Suppressor macrophage treated with lipopolysaccharide for 1 hour (primary cell): ENCODE data around the gene MRPL36.

ENCODE experiments used
- DNase-seq, 3 donors: peaks; one replicate each; pipeline ENCODE4 v3.0.0-alpha.2; 2020 to 2022

MRPL36 gene

DNA sequence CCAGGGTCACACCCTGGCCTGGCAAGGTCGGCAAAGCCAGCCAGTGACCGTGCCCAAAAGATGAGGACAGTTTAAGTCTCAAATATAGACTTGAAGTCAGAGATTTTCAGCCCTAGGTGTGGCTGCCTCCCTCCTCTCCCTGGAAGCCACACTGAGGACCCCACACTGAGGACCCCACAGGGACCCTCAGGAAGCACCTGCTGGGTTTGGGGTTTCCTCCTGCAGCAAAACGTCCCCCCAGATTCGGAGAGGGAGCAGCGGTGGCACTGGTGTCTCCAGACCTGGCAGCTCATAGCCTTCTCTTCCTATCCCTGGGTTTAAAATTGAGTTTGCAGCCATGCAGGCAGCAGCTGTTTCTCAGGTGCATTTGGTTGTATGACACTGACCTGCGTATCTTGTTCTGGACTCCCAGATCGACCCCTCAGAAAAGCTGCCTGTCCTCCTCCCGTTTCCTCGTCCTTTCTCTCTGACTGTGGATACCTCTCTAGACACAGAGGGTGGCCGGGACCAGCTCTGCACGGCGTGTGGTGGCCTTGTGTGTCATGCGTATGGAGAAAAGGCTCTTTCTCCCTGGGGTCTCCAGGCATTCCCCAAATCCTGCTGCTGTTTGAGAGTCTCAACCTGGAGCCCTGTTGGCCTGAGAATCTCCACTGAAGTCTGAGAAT, 36.6 kb downstream of the MRPL36 start:
- DNase-seq: no peak

DNA sequence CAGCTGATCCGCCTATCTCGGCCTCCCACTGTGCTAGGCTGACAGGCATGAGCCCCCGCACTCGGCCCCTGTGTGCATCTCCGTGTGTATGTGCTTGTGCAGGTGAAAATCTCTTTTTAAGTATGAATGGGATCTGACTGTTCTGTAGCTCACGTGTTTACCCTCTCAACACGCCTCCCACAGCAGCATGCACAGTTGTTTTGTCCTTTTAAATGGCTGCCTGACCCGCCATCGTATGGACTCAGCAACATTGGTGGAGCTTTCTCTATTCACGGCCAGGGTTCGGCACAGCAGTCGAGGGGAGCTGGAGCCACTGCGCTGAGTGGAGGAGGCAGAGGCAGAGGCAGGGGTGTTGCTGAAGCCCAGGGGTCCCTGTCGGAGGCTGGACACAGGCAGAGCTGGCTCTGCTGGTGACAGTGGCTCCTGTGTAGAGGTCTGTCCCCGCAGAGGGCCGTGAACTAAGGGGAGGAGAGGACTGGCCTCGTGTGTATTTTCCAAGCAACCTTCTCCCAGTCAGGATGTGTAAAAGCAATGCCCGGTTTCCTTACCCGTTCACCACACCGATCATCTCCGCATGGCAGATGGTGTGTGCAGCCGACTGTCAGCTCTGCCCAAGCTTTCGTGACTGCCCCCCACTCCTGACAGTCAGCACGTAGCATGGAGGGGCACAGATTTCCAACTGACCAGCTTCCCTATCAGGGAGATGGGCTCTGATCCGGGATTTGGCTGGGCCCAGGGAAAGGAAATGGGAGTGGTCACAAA, 37.3 kb downstream of the MRPL36 start:
- DNase-seq: no peak

DNA sequence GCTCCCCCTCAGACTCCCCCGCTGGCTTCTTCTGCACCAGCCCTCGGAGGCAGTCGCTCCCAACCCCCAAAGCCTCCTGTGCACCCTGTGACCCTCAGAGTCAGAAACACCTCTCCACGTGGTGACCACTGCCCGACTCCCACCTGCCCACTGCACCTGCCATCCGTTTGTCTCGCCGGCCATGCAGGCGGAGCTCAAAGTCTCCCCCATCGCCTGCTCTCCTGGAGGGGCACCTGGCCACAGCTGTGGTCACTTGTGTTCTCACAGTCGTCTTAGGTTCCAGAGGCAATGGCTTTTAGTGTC, 38.2 kb downstream of the MRPL36 start:
- DNase-seq: no peak

DNA sequence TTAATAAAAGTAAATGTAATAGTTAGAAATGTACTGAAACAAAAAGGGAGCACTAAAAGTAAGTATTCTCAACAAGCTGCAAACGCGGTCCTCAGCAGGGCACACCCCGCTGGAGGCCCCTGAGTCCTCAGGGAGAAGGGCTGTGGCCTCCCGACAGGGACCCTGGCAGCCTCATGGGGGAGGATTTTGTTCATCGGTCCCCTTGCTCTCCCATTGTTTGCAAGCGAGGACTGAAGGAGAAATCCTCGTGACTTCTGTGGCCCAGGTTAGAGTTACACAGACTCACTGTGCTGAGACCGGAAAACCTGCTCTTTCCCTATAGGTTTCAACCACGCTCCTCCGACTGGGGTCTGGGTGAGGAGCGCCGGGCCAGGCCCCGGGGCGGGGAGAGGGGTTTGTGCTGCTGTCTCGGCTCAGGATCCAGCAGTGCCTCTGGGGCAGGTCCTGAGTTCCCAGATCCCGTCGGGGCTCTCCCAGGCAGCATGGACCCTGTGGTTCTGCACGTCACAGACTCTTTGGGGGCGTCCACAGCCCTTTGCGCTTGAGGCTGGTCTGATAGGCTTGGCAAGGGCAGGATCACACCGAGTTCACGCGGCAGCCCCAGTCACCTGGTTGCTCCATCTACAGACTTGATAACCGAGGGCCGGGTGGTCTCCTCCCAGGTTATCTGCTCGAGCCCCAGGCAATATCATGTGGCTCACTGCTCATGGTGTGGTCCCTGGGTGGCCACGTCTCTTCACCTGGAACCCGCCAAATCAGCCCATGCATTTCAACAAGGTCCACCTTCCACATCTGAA, 38.8 kb downstream of the MRPL36 start:
- no peak for DNase-seq

DNA sequence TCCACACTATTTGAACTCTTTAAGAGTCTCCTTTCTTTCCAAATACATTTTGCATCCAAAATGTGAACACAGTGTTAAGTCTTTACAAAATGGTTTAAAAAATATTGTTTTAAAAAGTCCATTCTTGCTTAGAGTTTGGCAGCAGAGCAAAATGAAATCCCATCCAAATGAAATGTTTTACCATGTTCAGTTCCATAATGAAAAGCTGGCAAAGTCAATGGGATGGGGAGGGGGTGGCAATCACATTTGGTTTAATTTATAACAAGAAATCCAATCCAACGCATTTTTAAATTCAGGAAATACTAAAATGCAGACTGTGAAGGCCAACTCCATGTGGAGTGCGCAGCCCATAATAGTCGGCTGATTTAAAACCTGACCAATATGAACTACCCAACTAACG, 39.4 kb downstream of the MRPL36 start:
- DNase-seq: no peak

DNA sequence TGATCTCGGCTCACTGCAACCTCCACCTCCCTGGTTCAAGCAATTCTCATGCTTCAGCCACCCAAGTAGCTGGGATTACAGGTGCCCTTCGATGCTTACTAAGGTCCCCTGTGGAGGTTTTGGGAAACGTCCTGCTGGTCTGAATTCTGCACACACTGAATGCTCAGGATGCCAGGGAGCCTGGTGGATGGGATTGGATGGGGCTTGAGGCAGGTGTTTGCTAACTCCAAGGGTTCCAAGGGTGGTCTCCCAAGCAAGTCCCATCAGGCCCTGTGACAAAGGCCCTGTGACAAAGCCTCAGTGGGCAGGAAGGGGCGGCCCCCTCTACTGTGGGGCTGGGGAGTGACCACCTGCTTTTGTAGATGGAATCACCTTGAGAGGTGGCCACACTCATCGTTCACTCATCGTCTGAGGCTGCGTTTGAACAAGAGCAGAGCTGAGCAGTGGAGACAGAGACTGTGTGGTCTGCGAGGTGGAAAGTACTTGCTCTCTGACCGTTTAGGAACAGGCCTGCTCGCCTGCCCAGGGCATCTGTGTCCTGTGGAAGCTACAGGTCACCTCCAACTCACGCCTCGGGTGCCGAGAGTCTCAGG, 40.2 kb downstream of the MRPL36 start:
- DNase-seq: no peak

DNA sequence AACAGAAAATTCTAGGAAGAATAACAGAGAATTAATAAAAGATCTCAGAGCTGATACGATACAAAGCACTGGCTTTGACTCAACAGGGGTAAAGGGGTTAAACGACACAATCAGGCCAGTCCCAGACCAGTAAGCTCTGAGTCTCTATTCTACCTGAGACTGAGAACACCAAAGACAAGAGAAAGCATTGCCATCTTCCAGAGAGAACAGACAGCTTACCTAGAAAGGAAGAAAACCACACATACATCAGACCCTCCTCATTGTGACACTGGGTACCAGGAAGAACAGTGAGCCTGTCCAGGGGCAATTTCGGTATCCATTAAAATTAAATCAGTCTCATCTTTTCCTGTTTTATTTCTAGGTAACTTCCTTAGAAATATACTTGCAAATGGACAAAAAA, 41.1 kb downstream of the MRPL36 start:
- DNase-seq: no peak

DNA sequence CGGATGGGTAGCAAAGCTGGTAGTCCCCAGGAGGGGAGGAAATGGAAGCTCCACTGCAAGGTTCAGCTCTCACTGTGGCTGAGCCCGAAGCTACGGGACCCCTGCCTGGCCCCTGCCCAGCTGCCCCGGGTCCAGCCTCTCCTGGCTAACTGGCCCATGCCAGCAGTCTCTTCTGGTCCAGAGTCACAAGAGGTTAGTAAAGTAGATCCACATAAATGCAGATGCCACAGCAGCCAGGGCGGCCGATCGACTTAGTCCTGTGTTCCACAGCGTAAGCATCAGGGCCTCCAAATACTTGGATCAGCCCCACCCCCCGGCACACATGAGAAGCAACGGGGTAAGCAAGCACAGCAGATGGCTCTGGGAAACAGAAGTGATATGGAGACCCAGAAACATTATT, 42.1 kb downstream of the MRPL36 start:
- no peak for DNase-seq

DNA sequence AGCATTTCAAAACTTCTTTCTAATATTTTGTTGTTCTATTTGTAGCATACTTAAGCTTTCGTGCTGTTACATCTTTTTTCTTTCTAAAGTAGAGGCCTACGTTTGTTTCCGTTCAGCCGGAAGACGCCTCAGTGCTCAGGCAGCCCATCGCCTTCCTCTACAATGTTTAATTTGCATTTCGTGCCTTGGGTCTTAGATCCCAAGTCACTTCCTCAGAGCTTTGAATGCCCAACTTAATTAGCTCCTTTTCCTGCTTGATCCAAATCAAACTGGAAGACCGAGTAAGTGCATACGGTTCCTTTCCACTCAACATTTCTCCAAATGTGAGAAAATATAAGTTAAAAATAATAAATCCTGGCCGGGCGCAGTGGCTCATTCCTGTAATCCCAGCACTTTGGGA, 43.2 kb downstream of the MRPL36 start:
- no peak for DNase-seq

DNA sequence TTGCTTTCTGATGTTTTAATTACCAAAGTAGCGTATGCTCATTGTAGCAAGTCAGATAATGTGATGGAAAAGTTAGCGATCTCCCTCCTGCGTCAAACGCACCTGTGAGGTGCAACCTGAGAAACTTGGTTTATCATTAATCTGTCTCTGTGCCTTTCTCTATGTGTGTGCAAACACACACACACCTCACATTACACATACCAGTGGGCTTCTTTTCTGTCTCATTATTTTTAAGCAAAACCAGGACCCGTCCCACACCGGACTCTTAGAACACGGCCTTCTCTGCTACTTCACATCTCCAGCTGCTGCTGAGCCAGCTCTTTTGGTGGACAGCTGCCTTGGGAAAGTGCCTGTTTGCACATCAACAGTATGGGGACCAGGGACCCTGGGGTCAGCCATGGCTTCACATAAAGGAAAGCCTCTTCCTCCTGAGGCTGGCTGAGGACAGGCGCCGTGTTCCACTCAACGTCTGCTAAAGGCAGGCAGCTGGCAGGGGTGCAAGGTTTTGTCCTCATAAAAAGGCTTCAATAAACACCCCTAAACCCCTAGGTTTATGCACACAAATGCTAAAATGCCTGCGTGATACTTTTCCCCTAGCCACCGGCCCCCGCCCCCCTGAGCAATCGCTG, 44.2 kb downstream of the MRPL36 start:
- no peak for DNase-seq

DNA sequence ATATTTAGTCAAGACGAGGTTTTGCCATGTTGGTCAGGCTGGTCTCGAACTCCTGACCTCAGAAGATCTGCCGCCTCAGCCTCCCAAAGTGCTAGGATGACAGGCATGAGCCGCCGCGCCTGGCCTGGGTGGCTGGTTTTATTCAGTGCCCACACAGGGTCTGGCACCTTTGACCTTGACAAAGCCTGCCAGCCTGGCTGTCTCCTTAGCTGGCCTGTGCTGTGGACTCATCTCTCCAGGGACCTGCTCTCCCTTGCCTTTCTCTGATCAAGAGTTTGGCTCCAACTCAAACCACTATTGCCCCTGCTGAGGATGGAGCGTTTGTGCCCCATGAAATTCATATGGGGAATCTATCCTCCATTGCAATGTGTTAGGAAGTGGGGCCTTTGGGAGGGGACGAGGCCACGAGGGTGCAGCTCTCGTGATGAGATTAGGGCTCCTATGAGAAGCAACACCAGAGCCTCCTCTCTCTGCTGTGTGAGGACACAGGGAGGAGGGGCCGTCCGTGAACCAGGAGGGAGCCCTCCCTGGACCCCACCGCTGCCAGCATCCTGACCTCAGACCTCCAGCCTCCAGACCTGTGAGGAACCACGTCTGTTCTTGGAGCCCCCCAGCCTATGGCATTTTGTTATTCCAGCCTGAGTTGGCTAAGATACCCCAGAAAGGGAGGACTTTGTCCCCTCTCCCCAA, 45.0 kb downstream of the MRPL36 start:
- no peak for DNase-seq

DNA sequence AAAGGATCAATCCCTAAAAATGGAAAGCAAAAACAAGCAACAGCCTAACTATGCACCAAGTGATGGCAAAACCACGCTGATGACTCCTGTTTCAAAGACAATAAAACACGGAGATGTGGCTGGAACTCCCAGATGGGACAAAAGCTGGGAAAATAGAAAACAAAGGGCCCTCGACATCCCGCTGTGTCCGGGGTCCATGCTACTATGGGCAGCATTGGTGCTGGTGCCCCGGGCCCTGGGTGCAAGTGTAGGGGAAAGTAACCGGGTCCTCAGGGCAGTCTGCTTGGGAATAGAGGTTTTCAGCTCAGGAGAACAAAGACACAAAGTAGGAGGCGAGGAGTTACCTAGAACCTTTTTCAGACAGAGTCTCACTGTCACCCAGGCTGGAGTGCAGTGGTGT, 46.1 kb downstream of the MRPL36 start:
- no peak for DNase-seq

DNA sequence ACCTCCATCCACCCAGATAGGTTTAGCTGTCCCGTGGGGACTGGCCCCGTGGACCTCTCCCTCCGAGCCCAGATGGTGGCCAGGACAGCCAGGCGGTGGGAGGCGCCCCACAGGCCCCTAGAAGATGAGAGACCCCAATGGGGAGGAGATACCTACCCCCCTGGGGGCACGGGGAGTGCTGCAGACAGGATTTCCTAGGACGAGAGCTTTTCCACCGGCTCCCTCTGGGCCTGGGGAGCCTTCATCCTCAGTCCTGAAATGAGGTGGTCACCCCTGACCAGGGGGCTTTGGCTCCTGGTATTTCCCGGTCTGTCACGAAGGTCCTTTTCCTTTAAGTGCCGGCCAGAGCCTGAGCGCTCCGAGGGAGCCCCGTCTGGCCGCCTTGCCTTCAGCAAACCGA, 46.8 kb downstream of the MRPL36 start:
- DNase-seq: no peak

DNA sequence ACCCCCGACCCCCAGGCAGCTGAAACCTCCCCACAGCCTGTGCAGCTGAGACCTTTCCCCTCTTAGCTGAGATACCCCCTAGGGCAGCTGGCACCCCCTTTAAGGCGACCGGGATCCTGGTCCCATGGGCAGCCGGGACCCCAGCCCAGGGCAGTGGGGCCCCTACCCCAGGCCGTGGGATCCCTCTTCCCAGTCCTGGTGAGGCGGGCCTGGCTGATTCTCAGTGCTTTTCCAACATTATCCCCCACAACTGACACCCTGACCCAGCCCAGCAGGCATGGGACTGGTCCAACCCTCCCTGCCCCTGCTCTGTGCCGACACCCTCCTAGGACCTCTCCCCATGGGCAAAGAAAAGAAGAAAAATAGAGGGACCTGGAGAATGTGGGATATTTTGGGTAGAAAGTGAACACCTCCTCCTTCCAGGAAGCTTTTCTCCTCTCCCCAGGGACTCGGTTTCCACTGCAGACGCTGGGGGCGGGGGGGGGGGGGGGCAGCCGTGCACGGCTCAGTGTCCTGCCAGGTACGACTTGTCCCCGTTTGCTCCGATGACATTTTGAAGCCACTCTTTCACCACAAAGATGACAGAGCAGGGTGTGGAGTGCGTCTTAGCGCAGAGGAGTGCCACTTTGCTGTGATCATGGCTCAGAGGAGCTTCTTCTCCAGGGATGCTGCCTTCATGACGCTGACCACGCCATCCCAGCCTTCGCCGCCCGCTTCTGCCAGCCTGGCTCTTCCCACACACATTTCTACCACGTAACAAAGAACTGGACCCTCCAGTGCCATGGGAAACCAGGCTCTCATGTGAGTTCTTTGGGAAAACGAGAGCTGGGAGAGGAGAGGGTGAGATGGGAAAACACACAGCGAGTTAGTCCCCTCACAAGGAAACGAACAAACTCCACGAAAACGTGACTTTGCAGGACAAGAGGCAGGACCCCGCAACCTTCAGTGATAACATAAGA, 47.5 kb downstream of the MRPL36 start:
- no peak for DNase-seq

DNA sequence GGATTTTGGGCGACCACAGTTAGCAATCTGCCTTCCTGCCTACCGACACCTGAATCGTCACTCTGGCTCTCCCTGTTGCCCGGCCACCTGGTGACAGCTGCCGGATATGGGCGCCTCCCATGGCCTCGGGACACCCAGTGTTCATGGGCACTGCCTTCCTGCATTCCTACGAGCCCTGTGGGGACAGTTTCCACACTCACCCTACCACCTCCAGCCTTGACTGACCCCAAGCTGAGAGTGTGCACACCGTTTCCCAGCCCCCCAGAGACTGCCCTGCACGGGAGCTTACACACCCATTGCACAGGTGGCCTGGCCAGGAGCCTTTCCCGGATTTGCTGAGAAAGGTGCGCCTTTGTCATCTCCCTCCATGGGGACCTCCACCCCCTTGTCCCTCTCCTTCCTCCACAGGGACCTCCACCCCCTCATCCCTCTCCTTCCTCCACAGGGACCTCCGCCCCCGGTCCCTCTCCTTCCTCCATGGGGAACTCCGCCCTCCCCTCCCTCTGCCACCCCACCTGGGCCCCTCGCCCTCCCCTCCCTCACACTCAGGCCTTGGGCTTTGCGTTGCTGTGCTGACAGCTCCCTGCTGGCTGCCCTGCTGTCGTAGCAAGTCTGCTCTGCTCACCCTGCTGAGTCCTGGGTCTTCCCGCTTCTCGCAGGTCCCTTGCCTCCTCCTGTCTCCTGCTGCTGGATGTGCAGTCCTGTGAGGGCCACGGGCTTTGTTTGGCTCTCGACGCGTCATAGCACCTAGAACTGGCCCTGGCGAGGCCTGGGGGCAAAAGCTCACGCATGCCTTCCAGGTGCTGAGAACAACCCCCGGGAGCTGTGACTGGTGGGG, 48.4 kb downstream of the MRPL36 start:
- no peak for DNase-seq

DNA sequence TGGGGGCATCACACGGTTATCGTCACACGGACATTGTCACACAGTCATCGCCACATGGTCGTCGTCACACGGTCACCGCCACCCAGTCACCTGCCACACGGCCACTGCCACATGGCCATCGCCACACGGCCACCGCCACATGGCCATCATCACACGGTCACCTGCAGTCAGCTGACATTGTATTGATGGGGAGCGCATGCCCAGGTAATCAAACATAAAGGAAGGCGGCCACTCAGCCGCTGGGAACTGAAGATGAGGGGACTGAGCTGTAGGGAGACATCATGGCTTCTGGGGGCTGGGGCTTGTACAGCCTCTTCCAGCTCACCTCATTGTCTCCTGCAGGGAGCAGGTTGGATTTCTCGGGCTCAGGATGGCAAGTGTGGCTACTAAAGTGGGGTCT, 49.2 kb downstream of the MRPL36 start:
- no peak for DNase-seq

DNA sequence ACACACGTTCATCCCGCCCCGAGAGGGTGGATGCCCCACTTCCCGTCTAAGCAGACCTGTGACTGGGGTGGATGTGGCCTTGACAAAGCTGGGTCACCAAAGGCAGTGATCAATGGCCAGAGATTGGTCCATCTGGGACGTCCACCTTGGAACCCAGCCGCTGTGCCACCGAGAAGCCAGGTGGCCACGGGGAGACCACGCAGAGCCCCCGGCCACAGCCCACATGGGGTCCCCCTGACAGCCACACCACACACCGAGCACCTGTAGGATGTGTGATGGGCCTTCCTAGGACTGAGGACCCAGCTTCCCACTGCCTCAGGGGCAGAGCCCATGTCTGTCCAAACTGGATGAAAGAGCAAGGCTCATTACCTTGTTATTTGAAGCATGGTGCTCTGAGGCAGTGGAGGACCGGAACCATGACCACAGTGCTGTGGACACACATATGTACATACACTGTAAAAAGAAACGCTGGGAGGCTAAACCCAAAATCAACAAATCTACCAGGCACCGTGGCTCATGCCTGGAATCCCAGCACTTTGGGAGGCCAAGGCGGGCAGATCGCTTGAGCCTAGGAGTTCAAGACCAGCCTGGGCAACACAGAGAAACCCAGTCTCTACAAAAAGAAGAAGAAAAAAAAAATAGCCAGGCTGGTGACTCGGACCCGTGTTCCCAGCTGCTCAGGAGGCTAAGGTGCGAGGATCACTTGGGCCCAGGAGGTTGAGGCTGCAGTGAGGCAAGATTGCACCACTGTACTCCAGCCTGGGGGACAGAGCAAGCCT, 50.1 kb downstream of the MRPL36 start:
- no peak for DNase-seq

DNA sequence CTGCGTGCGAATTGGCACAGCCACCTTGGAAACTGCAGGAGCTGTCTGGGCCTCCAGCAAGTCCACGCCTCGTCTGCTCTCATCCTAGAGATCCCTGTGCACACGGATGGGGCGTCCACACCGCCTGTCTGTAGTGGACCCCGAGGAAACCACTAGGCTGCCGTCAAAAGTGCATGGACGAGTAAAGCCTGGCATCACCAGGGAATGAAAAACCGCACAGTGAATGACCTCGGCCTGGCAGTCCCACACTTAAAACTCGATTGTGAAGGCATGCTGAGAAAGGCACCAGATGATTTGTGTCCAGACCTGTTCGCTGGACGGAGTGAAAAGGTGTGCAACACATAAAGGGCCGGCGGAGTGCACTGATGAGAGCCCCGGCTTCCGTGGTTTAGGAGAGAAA, 50.8 kb downstream of the MRPL36 start:
- no peak for DNase-seq
